SK-N-SH (cell line): Measurements from ENCODE around the gene CDK5RAP2.

Source experiments
- CTCF ChIP-seq: fragments of 200-600 bp; sonication (generic); IDR thresholded peaks from 2 replicates; pipeline ENCODE4 v1.6.1; 2017; ENCODE audit warnings: antibody characterized with exemption, mild to moderate bottlenecking, moderate library complexity
- ELF1 ChIP-seq: IDR thresholded peaks from 2 replicates; pipeline ENCODE4 v1.4.0; 2012
- EZH2phosphoT487 ChIP-seq: fragments of 200-600 bp; sonication (generic); IDR thresholded peaks from 2 replicates; pipeline ENCODE4 v1.6.1; 2017; ENCODE audit warnings: low read depth, mixed run types, mild to moderate bottlenecking, antibody characterized with exemption, moderate library complexity, borderline replicate concordance
- GABPA ChIP-seq: IDR thresholded peaks from 2 replicates; pipeline ENCODE4 v1.4.0; 2012; ENCODE audit warnings: low read depth, mild to moderate bottlenecking
- IRF3 ChIP-seq: fragments of 150-350 bp; IDR thresholded peaks from 2 replicates; pipeline ENCODE4 v1.6.1; 2016; ENCODE audit warnings: mild to moderate bottlenecking, low read depth, low read length
- MEF2A ChIP-seq: IDR thresholded peaks from 2 replicates; pipeline ENCODE4 v1.4.0; 2012; ENCODE audit warnings: low read depth, borderline replicate concordance
- MXI1 ChIP-seq: IDR thresholded peaks from 2 replicates; pipeline ENCODE4 v1.6.1; 2012; ENCODE audit warnings: mild to moderate bottlenecking, low read depth, low read length, improper control_type of control experiment
- RAD21 ChIP-seq: IDR thresholded peaks from 2 replicates; pipeline ENCODE4 v1.6.1; 2012; ENCODE audit warnings: mild to moderate bottlenecking, low read length
- RCOR1 ChIP-seq: fragments of 150-350 bp; IDR thresholded peaks from 2 replicates; pipeline ENCODE4 v1.6.1; 2017; ENCODE audit warnings: antibody characterized with exemption, low read length
- REST ChIP-seq: IDR thresholded peaks from 2 replicates; pipeline ENCODE4 v1.6.1; 2012; ENCODE audit warnings: mild to moderate bottlenecking, low read depth, low read length, moderate library complexity
- RFX5 ChIP-seq: IDR thresholded peaks from 2 replicates; pipeline ENCODE4 v1.6.1; 2012; ENCODE audit warnings: mild to moderate bottlenecking, improper control_type of control experiment, low read length
- USF2 ChIP-seq: fragments of 150-350 bp; IDR thresholded peaks from 2 replicates; pipeline ENCODE4 v1.6.1; 2017; ENCODE audit warnings: antibody characterized with exemption, low read length, low read depth, borderline replicate concordance
- YY1 ChIP-seq: IDR thresholded peaks from 2 replicates; pipeline ENCODE4 v1.4.0; 2012; ENCODE audit warnings: low read depth, mild to moderate bottlenecking
- ZBTB33 ChIP-seq: IDR thresholded peaks from 2 replicates; pipeline ENCODE4 v1.4.0; 2012; ENCODE audit warnings: low read depth, borderline replicate concordance

GRCh38 chr9:120608421-120608820, 28.5 kb upstream of the CDK5RAP2 start:
- TF ChIP-seq CTCF: no peak
- no peak for TF ChIP-seq GABPA
- TF ChIP-seq ZBTB33: no peak
- no peak for TF ChIP-seq ELF1
- TF ChIP-seq YY1: no peak
- no peak for TF ChIP-seq USF2
- no peak for TF ChIP-seq REST
- no peak for TF ChIP-seq RCOR1
- TF ChIP-seq EZH2phosphoT487: no peak
- TF ChIP-seq IRF3: no peak
- no peak for TF ChIP-seq RAD21
- TF ChIP-seq MEF2A: no peak
- no peak for TF ChIP-seq MXI1
- no peak for TF ChIP-seq RFX5
